OCI-LY1 (cell line): ENCODE measurements around the gene CRIM1.

Experiments
- H2AFZ ChIP-seq: fragments of 200-600 bp; sonication (generic), shearing (Covaris generic); 2 replicates; pipeline ENCODE4 v1.6.0; 2014; ENCODE audit warnings: antibody characterized with exemption, mild to moderate bottlenecking, low read length
- H3F3A ChIP-seq: fragments of 200-600 bp; sonication (generic), shearing (Covaris generic); 2 replicates; pipeline ENCODE4 v1.6.0; 2014; ENCODE audit warnings: mild to moderate bottlenecking, antibody characterized with exemption, low read length, moderate library complexity; ENCODE audit not compliant: insufficient read depth
- H3K27ac ChIP-seq: fragments of 200-600 bp; sonication (generic); 2 replicates; pipeline ENCODE4 v1.5.1; 2014; ENCODE audit warnings: low read length, mixed run types, mild to moderate bottlenecking, low read depth; ENCODE audit not compliant: poor library complexity, severe bottlenecking
- H3K27me3 ChIP-seq: fragments of 200-600 bp; sonication (generic); 2 replicates; pipeline ENCODE4 v1.6.0; 2014; ENCODE audit warnings: antibody characterized with exemption, mild to moderate bottlenecking, low read length, moderate library complexity; ENCODE audit not compliant: insufficient read depth
- H3K36me3 ChIP-seq: fragments of 200-600 bp; sonication (generic); 2 replicates; pipeline ENCODE4 v1.6.1; 2014; ENCODE audit warnings: mild to moderate bottlenecking, antibody characterized with exemption, low read length, moderate library complexity, mixed read lengths; ENCODE audit not compliant: insufficient read depth
- H3K4me1 ChIP-seq: fragments of 200-600 bp; sonication (generic); 2 replicates; pipeline ENCODE4 v1.5.1; 2014; ENCODE audit warnings: mild to moderate bottlenecking, low read length, moderate library complexity; ENCODE audit not compliant: insufficient read depth, severe bottlenecking
- H3K4me2 ChIP-seq: fragments of 200-600 bp; sonication (generic), shearing (Covaris generic); 2 replicates; pipeline ENCODE4 v1.6.1; 2014; ENCODE audit warnings: low read length
- H3K4me3 ChIP-seq: fragments of 200-600 bp; sonication (generic); 2 replicates; pipeline ENCODE4 v1.5.1; 2014; ENCODE audit warnings: low read length, low read depth, mild to moderate bottlenecking, mixed read lengths; ENCODE audit not compliant: poor library complexity, severe bottlenecking
- H3K79me2 ChIP-seq: fragments of 200-600 bp; shearing (Covaris generic); 2 replicates; pipeline ENCODE4 v1.6.1; 2016; ENCODE audit warnings: mixed run types, low read length, mixed read lengths; ENCODE audit not compliant: insufficient read depth
- H3K9ac ChIP-seq: fragments of 200-600 bp; sonication (generic), shearing (Covaris generic); 2 replicates; pipeline ENCODE4 v1.6.1; 2014; ENCODE audit warnings: mild to moderate bottlenecking, low read length, mixed read lengths
- H3K9me2 ChIP-seq: fragments of 200-600 bp; sonication (generic), shearing (Covaris generic); 2 replicates; pipeline ENCODE4 v1.6.1; 2014; ENCODE audit warnings: low read depth, mild to moderate bottlenecking, low read length, mixed read lengths
- H3K9me3 ChIP-seq: fragments of 200-600 bp; shearing (Covaris generic); 2 replicates; pipeline ENCODE4 v1.6.1; 2014; ENCODE audit warnings: low read length, mixed read lengths
- H4K20me1 ChIP-seq: fragments of 200-600 bp; sonication (generic), shearing (Covaris generic); 2 replicates; pipeline ENCODE4 v1.6.0; 2016; ENCODE audit warnings: mild to moderate bottlenecking, low read length; ENCODE audit not compliant: insufficient read depth
- CTCF ChIP-seq: fragments of 200-600 bp; sonication (generic), shearing (Covaris generic); IDR thresholded peaks from 2 replicates; pipeline ENCODE4 v1.5.1; 2017; ENCODE audit warnings: mild to moderate bottlenecking, antibody characterized with exemption, low read length, moderate library complexity, mixed read lengths
- EZH2 ChIP-seq: fragments of 200-600 bp; sonication (generic), shearing (Covaris generic); IDR thresholded peaks from 2 replicates; pipeline ENCODE4 v1.8.0; 2017; ENCODE audit warnings: borderline replicate concordance, mixed run types, mild to moderate bottlenecking, antibody characterized with exemption, low read length, moderate library complexity, mixed read lengths

The CRIM1 gene

GRCh38 chr2:36380624-36381481, 25.3 kb downstream of the CRIM1 start:
- H3K9me2 ChIP-seq = no peaks in the 10 kb centered on the region
- H3K27me3 ChIP-seq = no peaks in the 10 kb centered on the region
- no peaks in the 10 kb centered on the region for H3K36me3 ChIP-seq
- H3F3A ChIP-seq = no peaks in the 10 kb centered on the region
- no peaks in the 10 kb centered on the region for H3K4me1 ChIP-seq
- no peaks in the 10 kb centered on the region for H3K9me3 ChIP-seq
- no peak overlapping the region for H3K9ac ChIP-seq
- TF ChIP-seq CTCF (no peak), EZH2 (no peak)
- H4K20me1 ChIP-seq = no peaks in the 10 kb centered on the region
- no peak overlapping the region for H3K27ac ChIP-seq
- no peak overlapping the region for H3K4me2 ChIP-seq
- H2AFZ ChIP-seq = no peak overlapping the region
- H3K79me2 ChIP-seq = no peaks in the 10 kb centered on the region
- H3K4me3 ChIP-seq = no peak overlapping the region

- no peaks in the 10 kb centered on the region for H4K20me1 ChIP-seq
- H3K27ac ChIP-seq = no peak overlapping the region
- H3K4me1 ChIP-seq = no peaks in the 10 kb centered on the region
- no peak overlapping the region for H3K4me3 ChIP-seq
- H3K9me3 ChIP-seq = no peaks in the 10 kb centered on the region
- no peaks in the 10 kb centered on the region for H3F3A ChIP-seq
- no peaks in the 10 kb centered on the region for H3K79me2 ChIP-seq
- H3K9ac ChIP-seq = no peak overlapping the region
- H3K36me3 ChIP-seq = no peaks in the 10 kb centered on the region
- no peaks in the 10 kb centered on the region for H3K27me3 ChIP-seq
- H3K9me2 ChIP-seq = no peaks in the 10 kb centered on the region
- no peak overlapping the region for H2AFZ ChIP-seq
- no peak overlapping the region for H3K4me2 ChIP-seq
- TF ChIP-seq EZH2 (no peak), CTCF (no peak)
Measured at GRCh38 chr2:36381993-36382392, 26.4 kb downstream of the CRIM1 start.

- Histone ChIP-seq H3K4me1 (no peaks in the 10 kb centered on the region), H3K9me2 (no peaks in the 10 kb centered on the region), H3K9me3 (no peaks in the 10 kb centered on the region), H4K20me1 (no peaks in the 10 kb centered on the region), H3K27me3 (no peaks in the 10 kb centered on the region), H3F3A (no peaks in the 10 kb centered on the region), H3K4me3 (no peak overlapping the region), H2AFZ (no peak overlapping the region), H3K4me2 (no peak overlapping the region), H3K9ac (no peak overlapping the region), H3K79me2 (no peaks in the 10 kb centered on the region), H3K36me3 (no peaks in the 10 kb centered on the region), H3K27ac (no peak overlapping the region)
- TF ChIP-seq EZH2 (no peak), CTCF (no peak)
Measured at GRCh38 chr2:36382472-36382871, 26.9 kb downstream of the CRIM1 start.
